GM18873 (cell line): Measurements from ENCODE around the gene CCDC192.
"Not testable (repeated sequence)": the region's sequence is repeated elsewhere in the genome, so short reads cannot be mapped to it uniquely, and the experiment has no call there.

ENCODE experiments used
- ATAC-seq: cut with Tn5 transposase; IDR thresholded peaks from one replicate; pipeline ENCODE4 v1.9.1; 2021; ENCODE audit warnings: mild to moderate bottlenecking, moderate library complexity, moderate number of reproducible peaks; ENCODE audit not compliant: unreplicated experiment, low FRiP score

Gene CCDC192, protein sequence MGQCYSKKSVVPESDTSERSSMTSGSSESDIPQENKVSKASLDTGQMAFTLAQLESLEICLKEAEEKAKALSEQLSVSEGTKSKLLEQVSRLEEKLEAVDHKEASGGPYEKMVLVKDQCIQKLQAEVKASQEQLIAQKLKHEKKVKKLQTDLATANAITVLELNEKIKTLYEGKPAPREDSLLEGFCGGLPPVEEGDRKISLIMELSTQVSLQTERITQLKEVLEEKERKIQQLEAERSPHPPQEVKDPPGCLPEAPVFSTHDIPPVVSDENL

DNA sequence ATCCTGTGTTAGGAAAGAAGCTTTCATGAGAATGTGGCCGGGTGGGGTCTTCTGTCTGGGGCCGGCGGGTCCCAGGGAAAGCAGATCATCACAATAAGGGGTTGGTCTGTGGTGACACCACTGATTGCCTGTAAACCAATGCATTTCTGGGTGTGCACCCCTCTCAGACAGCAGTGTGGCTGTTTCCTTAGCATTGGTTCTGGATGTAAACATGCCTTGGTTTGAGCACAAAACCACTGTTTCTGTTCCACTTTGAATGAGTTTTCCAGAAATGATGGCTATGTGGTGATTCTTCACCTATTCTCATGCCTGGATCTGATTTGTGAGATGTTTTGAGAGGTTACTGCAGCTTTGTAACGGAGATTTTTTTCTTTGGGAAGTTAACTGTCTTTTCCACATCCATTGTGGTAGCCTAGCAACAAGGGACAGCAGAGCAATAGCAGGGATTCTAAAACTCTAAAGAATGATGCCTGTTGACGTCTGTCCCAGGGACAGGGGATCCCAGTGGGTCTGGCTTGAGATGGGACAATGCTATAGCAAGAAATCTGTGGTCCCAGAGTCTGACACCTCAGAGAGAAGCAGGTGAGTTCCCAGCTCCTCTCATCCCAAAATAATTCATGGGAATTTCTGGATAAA, at the start of gene CCDC192:
TSS of gene CCDC192 (plus strand) at position 466 of the 636 bp plus-strand sequence. CDS start at position 521, 55 bp downstream.
- ATAC-seq: peak; percentile 56

DNA sequence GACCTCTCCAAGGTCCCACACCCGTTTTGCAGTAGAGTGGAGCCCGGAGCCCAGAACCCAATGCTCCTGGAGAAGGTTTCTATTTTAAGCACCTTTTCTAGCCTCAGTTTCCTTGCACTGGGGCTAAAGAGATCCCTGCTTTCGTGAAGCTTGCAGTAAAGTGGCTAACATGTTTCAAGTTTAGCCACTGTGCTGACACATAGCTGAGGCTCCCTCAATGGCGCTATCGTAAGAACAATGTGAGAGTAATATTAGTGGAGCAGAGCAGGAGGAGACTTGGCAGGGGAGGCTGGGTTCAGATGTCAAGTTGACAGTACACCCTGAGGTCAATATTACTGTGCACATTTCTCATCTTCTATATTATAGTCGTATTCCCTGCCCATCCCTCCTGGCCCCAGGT, 46.4 kb upstream of the CCDC192 start:
- no peak for ATAC-seq

DNA sequence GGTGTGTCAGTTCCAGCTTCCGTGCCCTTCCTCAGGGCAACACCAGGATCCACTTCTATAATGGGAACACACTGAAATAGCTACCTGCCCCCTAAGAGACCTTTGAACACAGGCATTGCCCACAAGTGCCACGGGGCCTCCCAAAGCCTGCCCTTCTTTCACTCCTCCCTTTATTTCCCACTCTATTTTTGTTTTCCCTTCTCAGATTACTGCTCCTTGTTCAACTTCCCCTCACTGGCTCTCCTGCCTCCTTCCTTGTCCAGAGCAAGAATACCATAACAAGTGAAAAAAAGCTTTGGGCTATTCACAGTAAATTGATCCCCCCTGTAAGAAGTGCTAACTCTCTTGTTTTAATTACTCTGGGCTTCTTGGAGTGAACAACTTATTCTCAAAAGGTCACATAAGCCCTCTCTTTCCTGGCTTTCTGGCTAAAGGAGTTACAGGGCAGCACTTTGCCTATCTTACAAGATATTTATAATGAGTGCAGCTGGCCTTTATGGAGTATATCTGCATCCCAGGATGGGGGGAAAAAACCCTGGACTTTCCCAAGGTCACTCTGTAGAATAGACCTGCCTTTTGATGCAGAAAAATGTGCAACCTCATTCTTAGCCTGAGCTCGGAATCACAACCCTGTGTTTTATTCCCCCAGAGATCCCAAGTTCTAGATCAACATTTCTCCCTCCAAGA, 43.0 kb upstream of the CCDC192 start:
- ATAC-seq: no peak

DNA sequence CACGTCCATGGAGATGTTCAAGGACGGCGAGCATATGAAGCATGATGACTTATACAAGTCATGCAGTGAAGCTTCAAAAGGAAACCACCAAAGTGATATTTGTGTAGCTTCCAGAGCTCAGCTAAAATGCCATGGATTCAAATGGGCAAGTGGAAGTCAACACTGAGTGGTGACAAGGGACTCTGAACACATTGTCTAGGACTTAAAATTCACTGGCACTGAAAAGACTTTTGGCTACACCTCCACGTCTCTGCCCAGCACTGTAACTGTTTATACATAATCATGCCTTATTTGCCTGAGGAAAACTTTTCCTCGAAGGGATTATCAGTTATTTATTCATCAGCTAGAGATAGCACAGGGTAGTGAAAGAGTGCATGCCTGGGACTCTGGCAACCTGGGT, 39.1 kb upstream of the CCDC192 start:
- ATAC-seq: no peak

DNA sequence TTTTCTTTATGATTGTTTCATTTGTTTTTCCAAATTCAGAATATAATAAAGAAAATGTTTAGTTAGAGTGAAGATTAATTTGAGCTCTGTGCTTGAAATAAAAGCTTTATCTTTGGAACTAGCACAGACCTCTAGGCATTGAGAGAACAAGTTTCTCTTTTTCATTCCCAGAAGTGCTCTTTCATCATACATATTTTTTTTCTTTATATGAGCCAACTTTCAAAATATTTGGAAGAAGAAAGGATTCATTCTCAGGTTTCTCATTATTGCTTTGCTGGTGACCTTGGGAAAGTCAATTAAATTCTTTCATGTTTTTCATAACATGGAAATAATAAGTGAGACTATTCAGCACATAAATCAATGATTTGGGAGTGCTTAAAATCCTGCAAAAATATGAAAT, 37.5 kb upstream of the CCDC192 start:
- no peak for ATAC-seq

DNA sequence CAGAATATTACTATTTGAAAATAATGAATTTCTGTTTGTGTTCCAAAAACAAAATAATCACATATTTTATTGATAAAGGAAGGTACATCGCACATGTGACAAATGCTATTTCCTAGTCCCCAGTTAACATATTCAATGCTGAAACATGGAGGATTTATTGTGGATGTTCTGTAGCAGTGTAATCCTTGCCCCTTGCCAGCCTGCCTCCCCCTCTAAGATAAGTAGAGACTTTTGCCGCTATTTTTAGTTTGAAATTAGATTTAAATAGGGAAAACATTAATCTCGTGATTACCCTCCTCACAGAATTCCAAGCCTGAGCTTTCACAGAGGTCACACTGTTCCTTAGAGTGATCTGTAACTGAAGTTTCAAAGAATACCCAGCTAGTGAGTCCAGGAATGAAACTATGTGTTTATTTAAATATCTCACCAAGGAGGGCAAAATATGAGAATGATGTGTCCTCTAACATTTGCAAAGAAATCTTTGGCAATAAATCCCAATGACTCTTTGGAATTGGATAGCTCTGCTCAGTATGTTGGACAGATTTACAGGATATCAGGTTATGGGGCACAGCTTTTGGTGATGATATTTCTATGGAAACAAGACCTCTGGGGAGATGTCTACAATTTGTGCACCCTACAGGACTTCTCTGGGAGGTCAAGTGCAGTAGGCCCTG, 37.0 kb upstream of the CCDC192 start:
- no peak for ATAC-seq

DNA sequence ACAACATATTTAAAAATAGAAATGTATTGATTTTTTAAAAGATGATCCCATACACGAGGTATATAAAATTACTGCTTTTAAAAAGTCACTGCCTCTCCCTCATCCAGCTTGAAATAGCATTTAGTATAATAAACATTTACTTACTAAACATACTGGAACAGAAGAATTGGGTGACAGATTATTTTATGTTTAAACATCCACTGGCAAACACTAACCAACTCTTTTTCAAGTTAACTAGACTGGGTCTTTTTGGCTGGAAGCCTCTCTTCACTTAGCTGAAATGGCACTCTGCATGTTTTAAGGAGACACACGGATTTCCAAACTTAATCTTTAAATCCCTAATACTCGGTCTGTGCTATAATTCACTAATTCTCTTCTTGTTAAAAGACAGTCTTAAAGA, 35.3 kb upstream of the CCDC192 start:
- no peak for ATAC-seq

DNA sequence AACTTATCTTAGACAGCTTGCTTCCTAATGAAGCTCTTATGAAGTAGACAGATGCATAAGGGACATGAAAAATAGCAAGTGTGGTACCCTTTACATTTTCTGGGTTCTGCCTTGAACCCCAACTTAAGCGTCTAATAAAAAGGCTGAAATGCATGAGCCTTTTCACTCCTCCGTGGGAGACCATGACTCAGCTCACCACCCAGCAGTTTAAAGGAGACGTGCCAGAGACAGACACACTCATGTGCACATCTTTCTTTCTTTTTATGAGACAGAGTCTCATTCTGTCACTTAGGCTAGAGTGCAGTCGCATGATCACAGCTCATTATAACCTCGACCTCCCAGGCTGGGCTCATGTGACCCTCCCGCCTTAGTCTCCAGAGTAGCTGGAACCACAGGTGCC, 32.0 kb upstream of the CCDC192 start:
- ATAC-seq: no peak

DNA sequence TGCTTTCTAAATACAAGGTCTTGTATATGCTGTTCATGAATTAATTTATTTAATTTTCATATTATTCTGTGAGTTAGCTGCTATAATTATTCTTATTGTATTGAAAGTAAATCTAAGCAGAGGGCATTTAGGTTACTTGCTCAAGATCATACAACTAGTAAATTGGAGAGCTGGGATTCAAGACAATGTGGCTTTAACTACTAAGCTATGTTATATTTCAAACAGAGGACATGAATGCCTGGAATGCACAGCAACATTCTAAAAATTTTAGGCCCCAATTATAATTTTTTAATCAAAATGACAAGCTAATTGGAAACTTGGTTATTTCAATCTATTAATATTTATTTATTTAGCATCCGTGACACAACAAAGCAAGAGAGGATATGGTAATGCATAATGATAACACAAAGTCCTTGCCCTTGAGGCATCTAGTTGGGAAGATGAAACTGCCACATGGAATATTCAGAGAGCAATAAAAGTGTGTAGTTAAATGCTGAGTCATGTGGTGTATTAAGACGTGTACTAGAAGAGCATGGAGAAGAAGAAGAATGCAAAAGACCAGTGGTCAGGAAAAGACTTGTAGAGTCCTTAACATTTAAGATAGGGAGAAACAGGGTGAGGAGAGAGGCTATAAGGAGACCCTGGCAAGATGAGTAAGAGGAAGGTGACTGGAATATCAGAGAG, 29.9 kb upstream of the CCDC192 start:
- ATAC-seq: no peak

DNA sequence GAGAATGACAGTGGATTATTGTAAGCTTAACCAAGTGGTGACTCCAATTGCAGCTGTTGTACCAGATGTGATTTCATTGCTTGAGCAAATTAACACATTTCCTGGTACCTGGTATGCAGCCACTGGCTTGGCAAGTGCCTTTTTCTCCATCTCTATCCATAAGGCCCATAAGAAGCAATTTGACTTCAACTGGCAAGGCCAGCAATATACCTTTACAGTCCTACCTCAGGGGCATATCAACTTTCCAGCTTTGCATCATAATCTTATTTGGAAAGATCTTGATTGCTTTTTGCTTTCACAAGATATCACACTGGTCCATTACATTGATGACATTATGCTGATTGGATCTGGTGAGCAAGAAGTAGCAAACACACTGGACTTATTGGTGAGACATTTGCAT, 26.2 kb upstream of the CCDC192 start:
- ATAC-seq: not testable (repeated sequence)

DNA sequence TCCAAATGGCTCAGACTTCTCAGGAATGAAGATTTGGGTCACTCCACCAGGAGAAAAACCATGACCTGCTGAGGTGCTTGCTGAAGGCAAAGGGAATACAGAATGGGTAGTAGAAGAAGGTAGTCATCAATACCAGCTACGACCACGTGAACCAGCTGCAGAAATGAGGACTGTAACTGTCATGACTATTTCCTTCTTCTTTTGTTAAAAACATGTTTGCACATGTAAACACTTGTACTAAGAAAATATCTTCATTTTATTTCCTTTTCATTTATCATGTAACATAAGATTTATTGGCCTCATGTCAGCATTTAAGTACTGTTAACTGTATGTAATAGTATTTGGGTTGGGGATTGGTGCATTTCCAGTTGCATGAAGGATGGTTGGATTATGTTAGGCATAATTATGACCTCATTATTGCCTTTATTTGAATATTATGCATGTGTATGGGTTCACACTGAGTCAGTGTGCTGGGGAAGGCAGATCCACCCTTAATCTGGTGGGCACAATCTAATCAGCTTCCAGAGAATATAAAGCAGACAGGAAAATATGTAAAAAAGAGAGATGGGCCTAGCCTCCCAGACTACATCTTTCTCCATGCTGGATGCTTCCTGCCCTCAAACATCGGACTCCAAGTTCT, 23.4 kb upstream of the CCDC192 start:
- not testable (repeated sequence) for ATAC-seq

DNA sequence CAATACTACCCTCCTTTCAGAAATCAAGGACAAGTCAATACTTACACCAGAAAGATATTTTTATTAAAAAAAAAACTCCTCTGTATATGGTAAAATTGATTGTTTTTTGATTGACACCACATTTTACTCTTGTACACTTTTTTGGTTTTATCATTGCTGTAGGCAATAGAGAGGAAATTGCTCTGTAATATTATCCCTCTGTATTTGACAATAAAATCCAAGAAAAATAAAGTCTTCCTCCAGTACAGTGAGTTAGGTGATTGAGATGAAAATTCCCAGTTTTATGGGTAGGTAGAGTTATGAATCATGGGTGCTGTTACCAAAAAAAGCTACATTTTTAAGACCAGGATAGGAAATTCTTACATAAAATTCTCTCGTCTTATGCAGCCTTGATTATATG, 22.6 kb upstream of the CCDC192 start:
- no peak for ATAC-seq

DNA sequence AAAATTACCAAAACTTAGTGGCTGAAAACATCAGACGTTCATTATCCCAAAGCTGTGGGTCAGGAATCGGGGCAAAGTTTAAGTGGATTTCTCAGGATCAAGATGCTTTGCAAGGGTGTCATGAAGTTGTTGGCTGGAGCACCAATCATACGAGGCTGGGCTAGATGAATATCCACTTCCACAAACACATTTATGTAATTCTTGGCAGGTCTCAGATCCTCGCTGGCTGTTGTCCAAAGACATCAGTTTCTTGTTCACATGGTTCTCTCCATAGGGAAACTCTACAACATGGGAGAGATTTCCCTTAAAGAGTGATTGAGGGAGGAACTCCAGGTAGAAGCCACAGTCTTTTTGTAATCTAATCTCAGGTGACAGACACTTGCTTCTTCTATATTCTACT, 20.2 kb upstream of the CCDC192 start:
- no peak for ATAC-seq

DNA sequence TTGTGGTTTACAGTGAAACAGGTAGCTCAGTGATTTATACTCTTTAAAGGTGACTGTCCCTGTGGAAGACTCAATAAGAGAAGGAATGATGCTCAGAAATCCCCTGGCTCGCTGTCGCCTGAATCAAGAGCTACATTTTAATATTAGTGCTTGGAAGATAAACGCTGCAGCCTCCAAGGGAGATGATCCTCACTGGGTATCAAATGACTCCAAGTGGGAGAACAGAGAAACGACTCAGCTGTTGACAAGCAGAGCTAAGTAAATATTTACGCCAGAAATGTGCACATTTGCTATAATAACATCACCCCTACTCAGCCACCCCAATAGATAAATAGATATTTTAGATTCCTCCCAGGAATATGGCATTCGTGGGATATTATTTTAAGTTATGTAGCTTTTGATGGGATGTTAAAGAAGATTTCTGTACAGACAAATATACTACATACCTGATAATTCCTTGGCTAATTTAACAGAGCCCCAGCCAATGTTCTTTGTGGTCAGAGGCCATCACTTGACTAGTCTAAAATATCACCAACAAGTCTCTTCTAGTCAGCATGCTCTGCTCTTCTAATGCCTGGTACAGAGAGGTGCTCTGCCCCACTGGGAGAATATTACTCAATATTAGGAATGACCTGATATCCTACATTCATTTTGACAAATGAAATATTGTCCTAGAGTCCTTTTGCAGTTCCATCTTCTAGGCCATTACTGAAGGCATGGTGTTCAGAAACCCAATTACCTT, 18.3 kb upstream of the CCDC192 start:
- no peak for ATAC-seq

DNA sequence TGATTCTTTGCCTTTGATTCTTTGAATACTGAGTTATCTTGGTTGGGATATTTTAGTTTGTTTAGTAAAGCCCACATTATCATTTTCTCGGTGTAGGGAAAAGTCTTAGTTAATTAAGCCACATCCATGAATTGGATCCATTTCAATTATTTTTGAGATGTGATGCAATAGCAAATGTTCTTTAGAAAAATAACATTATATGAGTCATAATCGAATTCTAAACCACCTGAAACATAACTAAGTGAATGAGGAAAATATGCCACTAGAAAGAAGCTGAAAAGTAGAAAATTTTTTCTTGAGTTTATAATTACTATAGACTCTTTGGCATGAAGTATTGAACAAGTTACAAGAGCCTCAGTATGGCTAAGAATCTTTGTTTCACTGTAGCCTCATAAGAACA, 17.5 kb upstream of the CCDC192 start:
- ATAC-seq: no peak

DNA sequence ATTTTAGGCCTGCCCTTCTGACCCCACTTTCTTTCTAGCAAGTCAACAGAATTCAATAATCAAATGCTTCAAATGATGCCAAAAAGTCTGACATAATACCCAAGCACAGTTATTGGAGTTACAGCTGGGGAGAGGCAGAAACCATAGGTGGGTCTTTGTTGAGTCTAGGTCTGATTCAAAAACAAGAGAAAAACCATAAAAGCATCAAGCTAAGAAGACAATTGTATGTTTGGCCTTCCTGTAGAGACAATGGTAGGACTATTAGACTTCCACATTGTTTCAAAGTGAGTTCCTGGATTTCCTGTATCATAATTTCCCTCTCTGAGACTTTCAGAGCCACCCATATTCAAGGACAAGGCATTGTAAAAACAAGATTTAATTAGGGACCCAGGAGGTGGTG, 16.8 kb upstream of the CCDC192 start:
- ATAC-seq: no peak

DNA sequence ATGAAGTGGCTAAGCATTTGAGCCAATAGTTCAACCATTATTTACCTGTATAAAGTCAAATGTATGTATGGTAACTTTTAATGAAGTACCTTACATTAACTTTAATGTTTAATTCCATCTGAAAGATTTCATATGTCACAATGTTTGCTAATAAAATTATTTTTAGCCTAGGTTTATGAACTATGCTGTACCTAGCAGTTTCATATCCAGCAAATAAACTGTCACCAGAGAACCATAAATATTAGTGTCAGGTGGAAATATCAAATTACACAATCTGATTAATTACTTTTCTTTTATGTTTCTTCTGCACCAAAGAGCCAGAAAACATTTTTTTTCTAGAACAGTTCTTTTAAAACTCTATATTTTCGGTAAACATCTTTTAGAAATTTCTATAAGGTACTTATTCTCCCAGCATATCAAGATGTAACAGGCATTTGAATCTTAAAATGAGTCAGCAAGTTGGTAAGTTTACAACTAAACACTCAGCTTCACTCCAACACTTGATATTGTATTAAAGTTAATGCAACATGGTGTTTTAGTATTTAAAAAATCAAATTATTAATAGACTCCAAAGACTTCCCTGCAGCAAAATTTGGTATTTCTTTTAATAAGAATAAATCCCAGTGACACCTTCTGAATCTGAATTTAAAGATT, 8.5 kb upstream of the CCDC192 start:
- ATAC-seq: no peak

DNA sequence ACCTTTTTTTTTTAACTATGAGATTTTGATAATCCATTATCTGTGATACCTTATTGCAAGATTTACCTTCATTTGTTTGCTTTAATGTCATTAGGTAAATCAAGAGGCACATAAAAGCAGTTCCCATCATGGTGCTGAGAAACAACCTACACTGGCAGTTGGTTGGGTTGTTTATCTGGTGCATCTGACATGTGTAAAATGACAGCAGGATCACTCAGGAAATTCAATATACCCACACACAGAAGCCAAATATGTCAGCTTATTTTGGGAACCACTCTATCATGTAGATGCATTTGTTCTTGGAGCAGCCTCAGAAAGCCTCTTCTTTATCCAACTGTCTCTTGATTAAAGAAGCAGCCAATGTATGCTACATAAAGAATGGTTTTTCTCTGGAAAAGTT, 7.8 kb upstream of the CCDC192 start:
- ATAC-seq: no peak

DNA sequence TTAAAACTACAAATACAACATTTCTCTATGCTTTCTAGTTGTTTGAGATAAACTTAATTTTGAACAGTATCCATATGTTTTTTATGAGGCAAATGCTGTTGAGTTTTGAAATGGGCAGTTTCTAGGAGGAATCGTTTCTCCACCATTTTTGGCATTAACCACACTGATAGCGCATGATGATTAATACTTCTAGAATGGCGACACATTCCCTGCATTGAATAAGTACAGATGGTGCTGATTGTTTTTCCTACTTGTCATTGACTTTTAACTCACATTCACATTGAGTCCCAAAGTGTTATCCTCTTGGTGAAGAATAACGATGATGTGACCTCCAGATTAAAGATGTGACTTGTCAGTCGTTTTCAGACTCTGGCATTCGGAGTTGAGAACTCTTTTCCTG, 6.5 kb upstream of the CCDC192 start:
- ATAC-seq: no peak
